OCI-M2 (cell line): ENCODE measurements around the gene RFC1.
"Not testable (repeated sequence)": the region's sequence is repeated elsewhere in the genome, so short reads cannot be mapped to it uniquely, and the experiment has no call there.

Experiments
- DNase-seq: peaks from one replicate; lab custom pipeline; 2025; ENCODE audit not compliant: unreplicated experiment; lab: John Stamatoyannopoulos, UW

The RFC1 gene

GRCh38 chr4:39357002-39357401, 9.2 kb downstream of the RFC1 start:
- DNase-seq = no peak

- no peak for DNase-seq
These were observed 12.0 kb downstream of the RFC1 start for GRCh38 chr4:39354254-39354552.

GRCh38 chr4:39353478-39354253, 12.5 kb downstream of the RFC1 start:
- no peak for DNase-seq

- DNase-seq = not testable (repeated sequence)
These were observed 13.0 kb downstream of the RFC1 start for GRCh38 chr4:39353149-39353477.

- no peak for DNase-seq
These were observed 16.8 kb downstream of the RFC1 start for GRCh38 chr4:39349326-39349725.

- DNase-seq = no peak
These were observed 17.5 kb downstream of the RFC1 start for GRCh38 chr4:39348371-39349315.

- DNase-seq = no peak
These were observed 19.2 kb downstream of the RFC1 start for GRCh38 chr4:39346856-39347519.

- no peak for DNase-seq
These were observed 23.4 kb downstream of the RFC1 start for GRCh38 chr4:39342731-39343130.

GRCh38 chr4:39341075-39341725, 25.0 kb downstream of the RFC1 start:
- DNase-seq = no peak

GRCh38 chr4:39339968-39340367, 26.2 kb downstream of the RFC1 start:
- DNase-seq = no peak

GRCh38 chr4:39337841-39338240, 28.3 kb downstream of the RFC1 start:
- DNase-seq = no peak

GRCh38 chr4:39335566-39335965, 30.6 kb downstream of the RFC1 start:
- DNase-seq = no peak

- no peak for DNase-seq
These were observed 35.0 kb downstream of the RFC1 start for GRCh38 chr4:39331191-39331590.

- no peak for DNase-seq
These were observed 35.8 kb downstream of the RFC1 start for GRCh38 chr4:39330353-39330752.

GRCh38 chr4:39326468-39326977, 39.6 kb downstream of the RFC1 start:
- DNase-seq = no peak

GRCh38 chr4:39324897-39325613, 41.1 kb downstream of the RFC1 start:
- DNase-seq = no peak

GRCh38 chr4:39324446-39324845, 41.7 kb downstream of the RFC1 start:
- no peak for DNase-seq

- DNase-seq = no peak
These were observed 42.3 kb downstream of the RFC1 start for GRCh38 chr4:39323821-39324220.

GRCh38 chr4:39320381-39321115, 45.6 kb downstream of the RFC1 start:
- no peak for DNase-seq

- no peak for DNase-seq
These were observed 46.5 kb downstream of the RFC1 start for GRCh38 chr4:39319676-39320075.
